Neuronal stem cell (in vitro differentiated cells): ENCODE measurements around the gene PLXNA4.

Experiments used
- DNase-seq: peaks from one replicate; pipeline ENCODE4 v3.0.0-alpha.2; 2013; ENCODE audit warnings: low spot score
- H2AFZ ChIP-seq: one replicate; pipeline ENCODE4 v1.6.1; 2013; ENCODE audit warnings: mild to moderate bottlenecking, low read length, inconsistent platforms
- H2AK5ac ChIP-seq: 2 replicates; pipeline ENCODE4 v1.6.1; 2013; ENCODE audit warnings: low read depth, mild to moderate bottlenecking, inconsistent platforms, low read length, moderate library complexity, mixed read lengths
- H2BK120ac ChIP-seq: 2 replicates; pipeline ENCODE4 v1.6.1; 2013; ENCODE audit warnings: low read depth, mild to moderate bottlenecking, inconsistent platforms, low read length, moderate library complexity, mixed read lengths
- H2BK12ac ChIP-seq: one replicate; pipeline ENCODE4 v1.6.1; 2013; ENCODE audit warnings: low read length, inconsistent platforms
- H2BK15ac ChIP-seq: 2 replicates; pipeline ENCODE4 v1.6.1; 2013; ENCODE audit warnings: mild to moderate bottlenecking, low read length, inconsistent platforms, mixed read lengths
- H2BK5ac ChIP-seq: one replicate; pipeline ENCODE4 v1.6.1; 2013; ENCODE audit warnings: inconsistent platforms, mild to moderate bottlenecking, low read length, moderate library complexity
- H3K14ac ChIP-seq: one replicate; pipeline ENCODE4 v1.6.1; 2013; ENCODE audit warnings: low read length, inconsistent platforms
- H3K18ac ChIP-seq: 2 replicates; pipeline ENCODE4 v1.6.1; 2013; ENCODE audit warnings: low read length, inconsistent platforms
- H3K23ac ChIP-seq: 2 replicates; pipeline ENCODE4 v1.6.1; 2013; ENCODE audit warnings: low read depth, mild to moderate bottlenecking, mixed read lengths, low read length, inconsistent platforms; ENCODE audit not compliant: poor library complexity
- H3K27ac ChIP-seq: replicated peaks from 3 replicates; pipeline ENCODE4 v1.5.1; 2013; ENCODE audit warnings: low read length, inconsistent platforms
- H3K27me3 ChIP-seq, 3 experiments: 2 replicates each; pipeline ENCODE4 v1.6.1; 2013; ENCODE audit warnings: low read length in 3 of 3, mild to moderate bottlenecking in 2 of 3, inconsistent platforms in 1 of 3, low read depth in 1 of 3, mixed read lengths in 1 of 3, moderate library complexity in 1 of 3; ENCODE audit not compliant: control insufficient read depth in 3 of 3, insufficient read depth in 3 of 3
- H3K36me3 ChIP-seq, 2 donors: replicated peaks in 1 of 2; 2 replicates each; pipeline ENCODE4 v1.6.1; 2013; ENCODE audit warnings: low read length in 2 of 2; ENCODE audit not compliant: control insufficient read depth in 2 of 2, insufficient read depth in 2 of 2
- H3K4ac ChIP-seq: 2 replicates; pipeline ENCODE4 v1.6.1; 2013; ENCODE audit warnings: inconsistent platforms, mild to moderate bottlenecking, low read length, moderate library complexity
- H3K4me1 ChIP-seq, 2 donors: 1 replicate in 1 of 2; 2 replicates in 1 of 2; pipeline ENCODE4 v1.6.1; 2013; ENCODE audit warnings: low read length in 2 of 2, low read depth in 1 of 2; ENCODE audit not compliant: control insufficient read depth in 2 of 2, insufficient read depth in 1 of 2
- H3K4me2 ChIP-seq: one replicate; pipeline ENCODE4 v1.6.1; 2013; ENCODE audit warnings: mild to moderate bottlenecking, low read length, inconsistent platforms; ENCODE audit not compliant: insufficient read depth, poor library complexity, severe bottlenecking
- H3K4me3 ChIP-seq, 2 donors: 2 replicates each; pipeline ENCODE4 v1.5.1; 2013; ENCODE audit warnings: low read length in 2 of 2, mild to moderate bottlenecking in 2 of 2, inconsistent platforms in 1 of 2, moderate library complexity in 1 of 2
- H3K79me1 ChIP-seq: one replicate; pipeline ENCODE4 v1.6.1; 2013; ENCODE audit warnings: low read depth, mild to moderate bottlenecking, inconsistent platforms, low read length, moderate library complexity
- H3K9ac ChIP-seq: one replicate; pipeline ENCODE4 v1.6.1; 2013; ENCODE audit warnings: mild to moderate bottlenecking, low read depth, low read length, inconsistent platforms; ENCODE audit not compliant: poor library complexity
- H3K9me3 ChIP-seq, 2 donors: replicated peaks in 1 of 2; 2 replicates each; pipeline versions ENCODE3 to v1.6.1; 2013; ENCODE audit warnings: low read length in 2 of 2, mild to moderate bottlenecking in 2 of 2, inconsistent platforms in 1 of 2, low read depth in 1 of 2, mixed read lengths in 1 of 2, moderate library complexity in 1 of 2; ENCODE audit not compliant: control insufficient read depth in 2 of 2, insufficient read depth in 1 of 2
- H4K8ac ChIP-seq: one replicate; pipeline ENCODE4 v1.6.1; 2013; ENCODE audit warnings: low read depth, mild to moderate bottlenecking, inconsistent platforms, low read length, moderate library complexity
- H4K91ac ChIP-seq: one replicate; pipeline ENCODE4 v1.6.1; 2013; ENCODE audit warnings: low read length, low read depth, mild to moderate bottlenecking, inconsistent platforms; ENCODE audit not compliant: poor library complexity
- WGBS, 2 donors: extraction: QIAGEN DNeasy Blood & Tissue Kit; methylation state at CpG; one replicate each; pipeline ENCODE4 v1.1.7; 2013; ENCODE audit warnings: missing lambda C conversion rate in 2 of 2, mixed read lengths in 1 of 2; ENCODE audit not compliant: insufficient read length in 2 of 2, insufficient replicate concordance in 1 of 2; ENCODE audit errors: extremely low coverage in 2 of 2; 5-methylcytosine and 5-hydroxymethylcytosine counted together

PLXNA4 gene

DNA sequence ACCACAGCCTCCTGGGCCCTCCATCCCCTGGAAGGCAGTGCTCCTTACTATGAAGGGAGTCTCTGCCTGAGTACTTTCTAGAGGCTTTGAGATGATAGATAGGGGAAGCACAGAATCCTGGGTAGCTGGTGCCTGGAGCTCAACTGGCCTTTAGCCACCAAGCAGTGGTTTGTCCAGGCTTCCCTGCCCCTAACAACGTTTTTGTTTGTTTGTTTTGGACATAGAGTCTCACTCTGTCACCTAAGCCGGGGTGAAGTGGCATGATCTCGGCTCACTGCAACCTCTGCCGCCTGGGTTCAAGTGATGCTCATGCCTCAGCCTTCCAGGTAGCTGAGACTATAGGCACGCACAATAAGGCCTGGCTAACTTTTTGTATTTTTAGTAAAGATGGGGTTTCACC is 289.4 kb downstream of the PLXNA4 start:
- H4K8ac ChIP-seq: no peak overlapping the region

DNA sequence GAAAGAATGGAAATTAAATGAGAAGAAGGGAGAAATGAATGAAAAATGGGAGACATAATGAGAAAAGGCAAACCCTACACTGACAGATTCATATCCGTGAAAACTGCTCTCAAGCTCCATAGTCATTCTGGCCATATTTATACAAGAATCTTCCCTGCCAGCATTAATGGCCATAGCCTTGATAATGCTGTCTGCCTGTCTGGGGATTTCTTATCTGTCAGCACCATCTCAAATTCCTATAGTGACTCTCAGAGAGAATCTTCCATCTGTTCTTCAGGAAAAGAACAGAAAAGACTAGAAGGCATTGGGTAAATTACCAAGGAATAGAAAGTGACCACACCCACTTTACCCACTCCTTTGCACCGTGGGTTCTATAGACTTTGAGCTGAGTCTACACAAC is 295.9 kb downstream of the PLXNA4 start:
- no CpG with 5 or more reads among the region's 2 CpGs for WGBS, 2 donors

More for the DNA sequence above, 289.4 kb downstream of the PLXNA4 start:
- Histone ChIP-seq H3K4me2 (no peak overlapping the region), H3K27ac (no peak overlapping the region), H3K4me3 (no peak overlapping the region), H3K4me1 (no peaks in the 10 kb centered on the region), H3K9me3 (no peaks in the 10 kb centered on the region), H3K36me3 (no peaks in the 10 kb centered on the region), H3K18ac (no peak overlapping the region), H3K79me1 (no peaks in the 10 kb centered on the region), H2BK15ac (no peak overlapping the region), H4K91ac (no peak overlapping the region), H2BK12ac (no peak overlapping the region), H2BK120ac (no peak overlapping the region), H2AK5ac (no peak overlapping the region), H3K23ac (no peak overlapping the region), H2AFZ (no peak overlapping the region), H2BK5ac (no peak overlapping the region), H3K4ac (no peak overlapping the region), H3K9ac (no peak overlapping the region), H3K27me3 (no peaks in the 10 kb centered on the region), H3K14ac (no peak overlapping the region)
- DNase-seq: no peak
- no CpG with 5 or more reads among the region's 5 CpGs for WGBS, 2 donors

DNA sequence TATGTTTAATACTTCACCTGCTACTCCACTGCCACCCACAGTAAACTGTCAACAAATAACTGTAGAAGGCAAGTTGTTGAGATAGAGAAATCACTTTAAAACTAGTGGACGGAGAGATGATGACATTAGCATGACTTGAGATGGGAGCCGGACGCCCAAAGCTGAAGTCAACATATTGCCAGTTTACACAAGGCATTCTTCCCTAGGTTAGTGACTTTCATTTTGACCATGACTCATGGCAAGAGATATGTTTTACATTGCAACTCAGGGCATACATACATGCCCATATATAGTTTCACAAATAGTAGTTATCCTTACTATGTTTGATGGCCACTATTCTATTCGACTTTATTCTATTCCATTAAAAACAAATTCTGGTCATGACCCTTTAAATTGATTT is 296.6 kb downstream of the PLXNA4 start:
- Histone ChIP-seq H2BK15ac (no peak overlapping the region), H3K9ac (no peak overlapping the region), H3K18ac (no peak overlapping the region), H2BK120ac (no peak overlapping the region), H3K4ac (no peak overlapping the region), H2BK5ac (no peak overlapping the region), H3K14ac (no peak overlapping the region), H2BK12ac (no peak overlapping the region), H2AK5ac (no peak overlapping the region), H3K36me3 (no peaks in the 10 kb centered on the region), H4K8ac (no peak overlapping the region), H3K9me3 (no peaks in the 10 kb centered on the region), H3K27ac (no peak overlapping the region), H3K4me2 (no peak overlapping the region), H4K91ac (no peak overlapping the region), H3K79me1 (no peaks in the 10 kb centered on the region), H3K27me3 (no peaks in the 10 kb centered on the region), H3K4me3 (no peak overlapping the region), H3K4me1 (peaks cover 0 to 2% of the 10 kb centered on the region in 2 donors), H2AFZ (no peak overlapping the region), H3K23ac (no peak overlapping the region)
- WGBS, 2 donors: no CpG with 5 or more reads among the region's 4 CpGs
- no peak for DNase-seq

More for the DNA sequence above, 295.9 kb downstream of the PLXNA4 start:
- Histone ChIP-seq H4K8ac (no peak overlapping the region), H2BK5ac (no peak overlapping the region), H2BK15ac (no peak overlapping the region), H3K27me3 (no peaks in the 10 kb centered on the region), H3K4me3 (no peak overlapping the region), H3K36me3 (no peaks in the 10 kb centered on the region), H3K18ac (no peak overlapping the region), H4K91ac (no peak overlapping the region), H3K9me3 (no peaks in the 10 kb centered on the region), H3K27ac (no peak overlapping the region), H2AK5ac (no peak overlapping the region), H2BK120ac (no peak overlapping the region), H3K4me2 (no peak overlapping the region), H3K14ac (no peak overlapping the region), H3K4ac (no peak overlapping the region), H2AFZ (no peak overlapping the region), H3K79me1 (no peaks in the 10 kb centered on the region), H3K4me1 (peaks cover 0 to 2% of the 10 kb centered on the region in 2 donors), H3K9ac (no peak overlapping the region), H2BK12ac (no peak overlapping the region), H3K23ac (no peak overlapping the region)
- DNase-seq: no peak

DNA sequence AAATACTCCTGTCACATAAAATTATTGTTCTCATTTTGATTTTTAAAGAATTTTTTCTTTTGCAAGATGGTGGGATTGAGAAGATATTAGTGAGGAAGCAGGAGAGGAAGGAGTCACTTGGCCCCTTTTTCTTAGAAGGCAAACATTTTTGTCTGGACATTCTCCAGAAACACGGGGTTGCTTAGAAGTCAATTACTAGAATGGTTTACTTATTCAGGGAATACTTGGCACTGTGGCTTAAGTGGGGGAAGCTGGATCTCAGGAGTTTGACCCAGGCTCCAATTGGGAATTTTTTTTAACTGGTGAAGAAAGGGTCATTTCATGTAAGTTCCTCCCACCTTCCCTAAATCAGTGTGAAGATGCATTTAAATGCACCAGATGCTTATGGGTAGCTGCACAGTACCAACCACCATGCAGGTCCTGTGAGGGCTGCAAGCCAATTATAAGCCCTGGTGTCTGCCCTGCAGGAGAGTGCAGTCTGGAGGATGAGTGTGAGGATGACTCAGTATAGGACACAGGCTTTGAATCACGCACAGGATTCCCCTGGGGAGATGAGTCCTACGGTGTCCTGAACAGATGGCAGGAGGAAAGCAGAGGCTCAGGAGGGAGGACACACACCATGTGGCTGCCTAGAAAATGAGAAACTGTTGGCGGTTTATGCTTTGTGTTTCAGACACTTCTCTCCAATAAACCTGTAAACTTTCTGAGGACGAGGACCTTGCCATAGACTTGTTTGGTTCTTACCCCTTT is 299.1 kb downstream of the PLXNA4 start:
- Histone ChIP-seq H2BK15ac (no peak overlapping the region), H3K79me1 (no peaks in the 10 kb centered on the region), H3K4me1 (peaks cover 0 to 2% of the 10 kb centered on the region in 2 donors), H3K4ac (no peak overlapping the region), H3K36me3 (no peaks in the 10 kb centered on the region), H2BK5ac (no peak overlapping the region), H3K9ac (no peak overlapping the region), H2BK120ac (no peak overlapping the region), H3K4me2 (no peak overlapping the region), H3K18ac (no peak overlapping the region), H2AFZ (no peak overlapping the region), H3K14ac (no peak overlapping the region), H3K4me3 (no peak overlapping the region), H2AK5ac (no peak overlapping the region), H4K91ac (no peak overlapping the region), H2BK12ac (no peak overlapping the region), H3K27ac (no peak overlapping the region), H3K27me3 (no peaks in the 10 kb centered on the region), H4K8ac (no peak overlapping the region), H3K9me3 (no peaks in the 10 kb centered on the region), H3K23ac (no peak overlapping the region)
- WGBS, 2 donors: no CpG with 5 or more reads among the region's 5 CpGs
- no peak for DNase-seq
